Measurements from ENCODE around the gene ERBB4. TPM values are rescaled to one million over a fixed set of nuclear protein-coding genes. Genes with fewer than 3 reads are reported as not detected.

Gene ERBB4
- total and polyA plus RNA-seq, 2 of the 8 experiments (the other 6 are each of a cell fraction or from before 2014, with no cell fraction given): 0.34 to 1.3 TPM

DNA sequence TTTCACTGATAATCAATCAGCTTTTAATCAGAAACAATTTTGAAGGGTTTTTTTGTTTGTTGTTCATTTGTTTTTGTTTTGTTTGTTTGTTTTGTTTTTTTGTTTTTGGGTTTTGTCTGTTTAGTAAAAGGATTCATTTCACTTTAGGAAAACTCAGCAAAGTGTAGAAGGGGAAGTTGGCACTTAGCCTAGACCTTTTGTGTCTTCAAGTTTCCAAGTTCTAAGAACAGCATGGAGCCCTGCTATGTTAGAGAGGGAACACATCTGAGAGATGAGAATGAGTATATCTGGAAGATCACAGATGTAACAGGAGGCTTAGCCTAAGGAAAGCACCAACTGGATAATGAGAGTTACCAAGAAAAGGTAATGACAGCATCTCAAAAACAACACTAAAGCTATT, 501.5 kb downstream of the ERBB4 start:
- H3K36me3 ChIP-seq (ENCODE audit: control insufficient read depth in 2 of 4, insufficient read depth in 4 of 4, low read length in 3 of 4): no peaks in the 10 kb centered on the region
- no peak overlapping the region for H2BK20ac ChIP-seq (ENCODE audit: low read length)
- no peaks in the 10 kb centered on the region for H3K23me2 ChIP-seq (ENCODE audit: low read depth, low read length)
- H2BK12ac ChIP-seq (ENCODE audit: low read depth, low read length): no peak overlapping the region
- ChIA-PET CTCF (ENCODE audit: partially characterized antibody) (interaction anchor here (0.6 to 1.2 kb wide), 3 partner anchors 10 to 1030 kb away, joined by 3 read pairs; no protein-coding TSS in a partner anchor), POLR2A (ENCODE audit: partially characterized antibody) (interaction anchor here (0.6 kb wide), 1 partner anchor 887 kb away, joined by 3 read pairs; no protein-coding TSS in a partner anchor)
- no peak overlapping the region for H4K91ac ChIP-seq (replicated peaks; ENCODE audit: insufficient read length, low read length)
- H2AFZ ChIP-seq (ENCODE audit: low read length): no peak overlapping the region
- H3K4me2 ChIP-seq (ENCODE audit: insufficient read depth in 1 of 2, low read depth in 2 of 2, low read length in 2 of 2): no peak overlapping the region
- H3K4me3 ChIP-seq (ENCODE audit: extremely low read depth in 1 of 4, insufficient read depth in 2 of 4, low read depth in 3 of 4, low read length in 4 of 4): no peak overlapping the region
- no peak overlapping the region for H2BK5ac ChIP-seq (ENCODE audit: low read depth, low read length)
- TF ChIP-seq SAP30 (IDR thresholded peaks at IDR 0.05; ENCODE audit: insufficient read depth, insufficient replicate concordance, low read length): no peak
- no peak overlapping the region for H2BK120ac ChIP-seq (replicated peaks; ENCODE audit: low read depth, low read length)
- H3K9me3 ChIP-seq (ENCODE audit: insufficient read depth in 2 of 2, low read depth in 1 of 2, low read length in 1 of 2): no peaks in the 10 kb centered on the region
- FAIRE-seq (no peak), DNase-seq (ENCODE audit: low read depth in 1 of 2, low spot score in 2 of 2) (no peak)
- H3K18ac ChIP-seq (ENCODE audit: extremely low read depth, low read length): no peak overlapping the region
- H3K4me1 ChIP-seq (replicated peaks in 1 of 4; ENCODE audit: control insufficient read depth in 3 of 4, insufficient read depth in 4 of 4, low read length in 3 of 4): peaks cover 0 to 3% (median 0%) of the 10 kb centered on the region in 4 experiments; a peak in 1 of 7 replicates
- no peak overlapping the region for H4K8ac ChIP-seq (ENCODE audit: extremely low read depth, insufficient read depth, low read length)
- no peaks in the 10 kb centered on the region for H3K27me3 ChIP-seq (replicated peaks in 1 of 4; ENCODE audit: control insufficient read depth in 3 of 4, extremely low read depth in 1 of 4, insufficient read depth in 3 of 4, low read length in 3 of 4)
- no peak overlapping the region for H2AK5ac ChIP-seq (ENCODE audit: low read depth, low read length)
- H4K5ac ChIP-seq (ENCODE audit: insufficient read length, low read depth, low read length): no peak overlapping the region
- H3K27ac ChIP-seq (ENCODE audit: low read depth, low read length): no peak overlapping the region
- no peaks in the 10 kb centered on the region for H3K79me2 ChIP-seq (ENCODE audit: control insufficient read depth in 1 of 2, insufficient read depth in 2 of 2, low read length in 2 of 2)
- no peak overlapping the region for H2BK15ac ChIP-seq (ENCODE audit: low read length)
- H3K23ac ChIP-seq (ENCODE audit: insufficient read length): no peak overlapping the region
- no peak overlapping the region for H3K14ac ChIP-seq (ENCODE audit: insufficient read length)
- H3K56ac ChIP-seq (replicated peaks; ENCODE audit: insufficient read length, low read depth, low read length): no peak overlapping the region
- no peaks in the 10 kb centered on the region for H4K20me1 ChIP-seq (replicated peaks in 1 of 2; ENCODE audit: control insufficient read depth in 1 of 2, insufficient read depth in 2 of 2, low read length in 2 of 2)
- H3K9ac ChIP-seq (replicated peaks in 1 of 4; ENCODE audit: extremely low read depth in 1 of 4, low read depth in 3 of 4, low read length in 3 of 4): no peak overlapping the region
- no peaks in the 10 kb centered on the region for H3K79me1 ChIP-seq (ENCODE audit: low read depth, low read length)
- no peak overlapping the region for H3K4ac ChIP-seq (replicated peaks; ENCODE audit: insufficient read length, low read depth, low read length)
